ENCODE measurements around the gene SPRR2G.

The SPRR2G gene

GRCh38 chr1:153152481-153152880 lies 1.8 kb upstream of the SPRR2G start:
- TF ChIP-seq REST (IDR thresholded peaks at IDR 0.05; ENCODE audit: insufficient read depth in 1 of 2, low read depth in 2 of 2, low read length in 2 of 2) (no peak), POLR2AphosphoS5 (IDR thresholded peaks at IDR 0.05; ENCODE audit: low read depth, low read length) (no peak), TAF1 (IDR thresholded peaks at IDR 0.05; ENCODE audit: borderline replicate concordance, insufficient read depth, low read length) (no peak), FOXP2 (optimal IDR thresholded peaks at IDR 0.05; ENCODE audit: borderline replicate concordance, extremely low read depth, extremely low read length, insufficient read depth) (no peak), SIN3A (IDR thresholded peaks at IDR 0.05; ENCODE audit: borderline replicate concordance, insufficient read depth, low read length) (no peak)

GRCh38 chr1:153141377-153141776 lies 9.3 kb downstream of the SPRR2G start:
- TF ChIP-seq REST (IDR thresholded peaks at IDR 0.05; ENCODE audit: insufficient read depth in 1 of 2, low read depth in 2 of 2, low read length in 2 of 2) (no peak), TAF1 (IDR thresholded peaks at IDR 0.05; ENCODE audit: borderline replicate concordance, insufficient read depth, low read length) (no peak), POLR2AphosphoS5 (IDR thresholded peaks at IDR 0.05; ENCODE audit: low read depth, low read length) (no peak), FOXP2 (optimal IDR thresholded peaks at IDR 0.05; ENCODE audit: borderline replicate concordance, extremely low read depth, extremely low read length, insufficient read depth) (no peak), SIN3A (IDR thresholded peaks at IDR 0.05; ENCODE audit: borderline replicate concordance, insufficient read depth, low read length) (no peak)

GRCh38 chr1:153140484-153140883 lies 10.2 kb downstream of the SPRR2G start:
- TF ChIP-seq SIN3A (IDR thresholded peaks at IDR 0.05; ENCODE audit: borderline replicate concordance, insufficient read depth, low read length) (no peak), REST (IDR thresholded peaks at IDR 0.05; ENCODE audit: insufficient read depth in 1 of 2, low read depth in 2 of 2, low read length in 2 of 2) (no peak), FOXP2 (optimal IDR thresholded peaks at IDR 0.05; ENCODE audit: borderline replicate concordance, extremely low read depth, extremely low read length, insufficient read depth) (no peak), POLR2AphosphoS5 (IDR thresholded peaks at IDR 0.05; ENCODE audit: low read depth, low read length) (no peak), TAF1 (IDR thresholded peaks at IDR 0.05; ENCODE audit: borderline replicate concordance, insufficient read depth, low read length) (no peak)

- TF ChIP-seq SIN3A (IDR thresholded peaks at IDR 0.05; ENCODE audit: borderline replicate concordance, insufficient read depth, low read length) (no peak), TAF1 (IDR thresholded peaks at IDR 0.05; ENCODE audit: borderline replicate concordance, insufficient read depth, low read length) (no peak), REST (IDR thresholded peaks at IDR 0.05; ENCODE audit: insufficient read depth in 1 of 2, low read depth in 2 of 2, low read length in 2 of 2) (no peak), POLR2AphosphoS5 (IDR thresholded peaks at IDR 0.05; ENCODE audit: low read depth, low read length) (no peak), FOXP2 (optimal IDR thresholded peaks at IDR 0.05; ENCODE audit: borderline replicate concordance, extremely low read depth, extremely low read length, insufficient read depth) (no peak)
Measured at GRCh38 chr1:153133743-153134142, 16.9 kb downstream of the SPRR2G start.

GRCh38 chr1:153133267-153133666 lies 17.4 kb downstream of the SPRR2G start:
- TF ChIP-seq SIN3A (IDR thresholded peaks at IDR 0.05; ENCODE audit: borderline replicate concordance, insufficient read depth, low read length), result no peak
- no peak for TF ChIP-seq REST (IDR thresholded peaks at IDR 0.05; ENCODE audit: insufficient read depth in 1 of 2, low read depth in 2 of 2, low read length in 2 of 2)
- no peak for TF ChIP-seq TAF1 (IDR thresholded peaks at IDR 0.05; ENCODE audit: borderline replicate concordance, insufficient read depth, low read length)
- no peak for TF ChIP-seq FOXP2 (optimal IDR thresholded peaks at IDR 0.05; ENCODE audit: borderline replicate concordance, extremely low read depth, extremely low read length, insufficient read depth)
- TF ChIP-seq POLR2AphosphoS5 (IDR thresholded peaks at IDR 0.05; ENCODE audit: low read depth, low read length), result no peak

All from PFSK-1 (cell line).